LHCN-M2 (cell line): ENCODE results near the gene LGALS8. TPM values are rescaled to one million over a fixed set of nuclear protein-coding genes. Genes with fewer than 3 reads are reported as not detected.

Experiments
- DNase-seq: peaks from one replicate; pipeline ENCODE4 v3.0.0-alpha.2; 2012; ENCODE audit warnings: low read depth
- total RNA-seq: library from RNA; depleted of rRNA; stranded (reverse); fragments of >200 nt; gene quantifications from 2 replicates; pipeline ENCODE4 v1.2.3, GENCODE V29; 2014

Gene LGALS8
- total RNA-seq, 1 experiment from 2014 or later = 40.6 TPM

DNA sequence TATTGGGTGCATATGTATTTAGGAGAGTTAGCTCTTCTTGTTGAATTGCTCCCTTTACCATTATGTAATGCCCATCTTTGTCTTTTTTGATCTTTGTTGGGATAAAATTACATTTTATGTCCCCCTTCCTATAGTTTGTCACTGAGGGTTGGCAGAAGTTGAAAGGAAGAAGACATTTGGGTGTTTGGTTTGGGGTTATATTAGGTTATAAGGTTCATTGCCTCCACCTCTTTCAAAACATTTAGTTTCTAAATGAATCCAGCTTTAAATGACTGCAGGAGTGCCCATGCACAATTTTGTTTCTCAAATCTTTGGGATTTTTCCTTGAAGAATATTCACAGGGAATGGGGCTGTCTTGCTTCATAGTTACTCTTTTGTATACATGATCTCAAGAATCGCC, 14.6 kb upstream of the LGALS8 start:
- DNase-seq = no peak

DNA sequence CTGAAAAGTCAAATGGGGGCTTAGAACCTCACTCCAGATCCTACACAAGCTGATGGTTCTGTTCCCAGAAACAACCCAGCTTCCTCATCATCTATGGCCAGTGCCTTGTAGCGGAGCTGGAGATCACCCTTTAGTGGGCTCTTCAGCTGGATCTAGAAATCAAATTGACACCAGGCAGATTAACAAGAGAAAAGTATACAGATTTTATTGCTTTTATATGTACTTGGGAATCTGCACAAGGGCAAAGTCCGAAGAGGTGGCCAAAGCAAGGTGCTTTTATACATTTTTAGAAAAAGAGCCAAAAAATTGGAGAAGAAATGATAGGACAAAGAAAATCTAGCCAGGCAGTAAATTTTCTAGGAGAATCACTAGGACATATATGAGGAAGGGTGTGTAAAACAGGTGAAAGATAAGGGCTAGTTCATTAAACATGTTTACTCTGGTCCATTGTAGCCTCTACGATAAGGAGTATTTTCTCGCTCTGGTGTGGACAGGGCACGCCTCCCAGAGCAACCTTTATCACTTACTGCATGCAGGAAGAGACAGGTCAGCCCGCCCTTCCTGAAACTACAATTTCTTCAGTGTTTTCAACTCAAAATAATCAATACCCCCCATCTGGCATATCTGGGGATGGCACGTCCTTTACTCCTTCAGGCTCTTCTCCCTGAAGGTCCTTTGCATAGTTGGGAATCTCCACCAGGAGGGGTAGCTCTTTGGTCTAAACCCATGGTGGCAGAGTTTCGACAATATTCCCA, 14.0 kb upstream of the LGALS8 start:
- DNase-seq = no peak

DNA sequence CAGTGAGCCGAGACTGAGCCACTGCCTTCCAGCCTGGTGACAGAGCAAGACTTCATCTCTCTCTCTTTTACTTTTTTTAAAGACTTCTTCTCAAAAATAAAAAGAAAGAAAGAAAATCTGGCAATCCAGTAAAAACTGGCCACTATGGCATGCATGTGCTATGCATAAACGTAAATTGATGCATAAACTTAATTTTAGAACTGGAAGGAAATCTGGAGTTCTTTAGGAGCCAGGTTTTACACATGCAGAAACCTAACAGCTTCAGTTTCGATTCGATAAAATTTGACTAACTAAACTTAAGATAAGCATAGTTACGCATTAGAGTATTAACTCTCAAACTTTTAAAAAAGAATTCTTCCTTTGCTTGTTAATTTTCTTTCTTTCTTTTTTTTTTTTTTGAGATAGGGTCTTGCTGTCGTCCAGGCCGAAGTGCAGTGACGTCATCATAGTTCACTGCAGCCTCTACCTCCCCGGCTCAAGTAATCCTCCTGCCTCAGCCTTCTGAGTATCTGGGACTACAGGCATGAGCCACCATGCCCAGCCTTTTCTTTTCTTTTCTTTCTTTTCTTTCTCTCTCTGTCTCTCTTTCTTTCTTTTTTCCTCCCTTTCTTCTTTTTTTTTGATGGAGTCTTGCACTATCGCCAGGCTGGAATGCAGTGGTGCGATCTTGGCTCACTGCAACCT, 11.9 kb upstream of the LGALS8 start:
- no peak for DNase-seq

DNA sequence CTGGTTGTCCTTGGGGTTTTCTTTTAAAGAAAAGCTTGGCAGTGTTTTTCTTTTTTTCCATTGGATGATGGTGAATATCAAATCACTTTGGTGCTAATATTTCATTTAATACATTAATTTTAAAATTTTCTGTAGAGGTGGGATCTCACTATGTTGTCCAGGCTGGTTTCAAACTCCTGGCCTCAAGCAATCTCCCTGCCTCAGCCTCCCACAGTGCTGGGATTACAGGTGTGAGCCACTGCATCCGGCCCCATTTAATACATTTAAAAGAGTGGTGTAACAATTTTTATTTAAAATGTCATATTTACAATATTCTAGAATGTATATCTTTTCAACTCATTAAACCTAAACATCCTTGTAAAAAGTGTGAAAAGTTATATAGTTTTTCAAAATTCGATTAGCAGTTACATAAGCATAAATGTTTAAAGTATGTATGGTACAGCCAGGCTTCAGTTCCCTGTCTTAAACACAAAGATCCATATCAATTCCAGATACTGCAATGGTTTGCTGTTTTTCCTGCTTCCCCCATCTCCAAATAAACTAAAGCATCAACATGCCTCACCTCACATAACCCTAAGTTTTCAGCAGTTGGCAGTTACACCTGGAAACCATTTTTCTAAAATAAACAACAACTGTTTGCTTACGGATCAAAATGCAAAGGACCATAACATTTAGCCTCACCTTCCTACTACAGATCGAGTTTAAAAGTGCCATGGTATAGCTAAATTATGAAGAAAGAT, 8.9 kb upstream of the LGALS8 start:
- no peak for DNase-seq

DNA sequence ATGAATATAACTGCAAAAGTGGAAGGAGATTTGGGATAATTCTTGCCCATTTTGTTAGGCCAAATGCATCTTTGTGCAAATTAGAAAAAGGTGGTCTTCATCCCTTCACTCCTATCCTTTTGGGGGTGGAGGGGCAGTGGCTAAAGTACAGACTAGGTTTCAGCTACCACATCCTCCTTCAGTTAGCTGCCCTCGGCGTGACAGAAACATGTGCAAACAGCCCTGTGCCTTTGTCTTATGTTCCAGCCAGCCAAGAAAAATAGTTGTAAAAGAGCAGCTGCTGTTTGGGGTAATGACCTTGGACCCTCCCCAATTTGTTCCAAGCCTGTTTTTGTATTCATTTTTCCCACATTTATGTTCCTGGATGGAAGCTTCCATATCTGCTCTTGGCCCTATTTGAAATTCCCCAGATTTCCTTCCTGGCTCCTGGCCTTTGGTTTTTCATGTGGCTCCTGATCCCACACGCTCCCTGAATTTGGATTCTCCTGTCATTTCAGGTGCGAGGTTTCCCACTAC, 8.3 kb upstream of the LGALS8 start:
- peak; percentile 43 for DNase-seq

DNA sequence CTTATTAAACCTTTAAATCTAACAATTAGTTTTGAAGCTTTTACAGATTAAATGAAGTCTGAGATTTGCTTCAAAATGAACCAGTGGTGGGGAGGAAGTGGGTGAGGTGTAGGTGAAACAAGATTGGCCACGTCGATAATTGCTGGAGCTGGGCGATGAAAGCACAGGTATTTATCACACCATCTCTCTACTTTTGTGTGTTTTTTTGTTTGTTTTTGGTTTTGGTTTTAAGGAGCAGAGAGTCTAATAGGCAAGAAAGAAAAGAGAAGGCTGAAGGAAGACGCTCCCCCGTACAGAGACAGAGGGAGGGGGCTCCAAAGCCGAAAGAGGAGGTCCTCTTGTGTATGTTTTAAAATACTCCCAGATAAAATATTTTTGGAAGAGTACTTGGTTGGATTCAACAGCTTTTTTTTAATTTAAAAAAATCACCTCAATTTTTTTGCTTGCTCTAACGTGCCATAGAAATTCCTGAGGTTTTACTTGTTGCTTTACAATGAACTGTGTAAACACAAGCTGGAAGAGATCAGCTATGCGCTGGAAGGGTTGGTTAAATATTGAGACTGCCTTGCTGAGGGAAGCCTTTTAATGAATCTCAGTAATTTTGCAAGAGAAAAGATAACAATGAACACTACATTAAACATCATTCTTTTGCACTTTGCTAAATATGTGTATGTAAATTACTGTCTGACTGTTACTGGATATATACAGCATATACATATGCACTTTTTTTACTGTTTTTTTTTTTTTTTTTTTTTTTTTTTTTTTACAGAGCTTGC, 6.7 kb upstream of the LGALS8 start:
- peak; percentile 23 for DNase-seq

DNA sequence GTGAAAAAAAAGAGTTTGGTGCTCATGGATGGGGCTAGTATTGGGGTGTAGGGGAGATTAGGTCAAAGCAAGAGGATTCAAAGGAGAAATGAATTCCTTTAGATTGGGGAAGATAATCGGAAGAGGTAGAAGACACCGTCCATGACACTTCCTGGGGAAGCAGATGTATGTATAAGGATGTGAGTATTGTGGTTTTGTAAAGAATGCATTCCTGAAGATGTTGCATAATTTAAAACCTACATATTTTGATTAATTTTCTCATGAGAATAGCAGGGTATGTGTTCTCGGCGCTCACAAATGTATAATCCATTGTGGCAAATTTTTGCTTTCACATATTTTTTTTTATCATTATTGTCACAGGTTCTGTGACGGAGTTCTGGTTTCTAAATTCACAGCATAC, 5.5 kb upstream of the LGALS8 start:
- DNase-seq = no peak

DNA sequence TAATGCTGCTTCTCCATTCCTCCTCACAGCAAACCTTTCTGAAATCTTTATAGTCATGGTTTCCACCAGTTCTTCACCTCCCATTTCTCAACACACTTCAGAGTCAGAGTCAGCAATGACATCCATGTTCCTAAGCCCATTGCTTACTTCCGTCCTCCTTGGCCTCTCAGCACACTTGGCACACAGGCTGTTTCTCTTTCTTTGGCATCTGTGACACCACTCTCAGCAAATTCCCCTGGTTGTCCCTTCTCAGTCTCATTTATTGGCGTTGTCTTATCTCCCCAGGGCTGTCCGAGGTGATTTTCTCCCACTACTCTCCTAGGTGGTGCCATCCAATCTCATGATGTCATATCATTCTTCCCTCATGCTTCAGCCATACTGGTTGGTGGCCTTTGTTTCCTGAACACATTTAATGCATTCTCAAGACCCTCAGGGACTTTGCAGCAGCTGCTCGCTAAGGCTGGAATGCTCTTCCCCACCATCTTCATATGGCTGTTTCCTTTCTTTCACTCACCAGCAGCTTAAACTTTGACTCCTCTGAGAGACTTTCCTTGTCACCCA, 3.3 kb upstream of the LGALS8 start:
- DNase-seq = no peak

DNA sequence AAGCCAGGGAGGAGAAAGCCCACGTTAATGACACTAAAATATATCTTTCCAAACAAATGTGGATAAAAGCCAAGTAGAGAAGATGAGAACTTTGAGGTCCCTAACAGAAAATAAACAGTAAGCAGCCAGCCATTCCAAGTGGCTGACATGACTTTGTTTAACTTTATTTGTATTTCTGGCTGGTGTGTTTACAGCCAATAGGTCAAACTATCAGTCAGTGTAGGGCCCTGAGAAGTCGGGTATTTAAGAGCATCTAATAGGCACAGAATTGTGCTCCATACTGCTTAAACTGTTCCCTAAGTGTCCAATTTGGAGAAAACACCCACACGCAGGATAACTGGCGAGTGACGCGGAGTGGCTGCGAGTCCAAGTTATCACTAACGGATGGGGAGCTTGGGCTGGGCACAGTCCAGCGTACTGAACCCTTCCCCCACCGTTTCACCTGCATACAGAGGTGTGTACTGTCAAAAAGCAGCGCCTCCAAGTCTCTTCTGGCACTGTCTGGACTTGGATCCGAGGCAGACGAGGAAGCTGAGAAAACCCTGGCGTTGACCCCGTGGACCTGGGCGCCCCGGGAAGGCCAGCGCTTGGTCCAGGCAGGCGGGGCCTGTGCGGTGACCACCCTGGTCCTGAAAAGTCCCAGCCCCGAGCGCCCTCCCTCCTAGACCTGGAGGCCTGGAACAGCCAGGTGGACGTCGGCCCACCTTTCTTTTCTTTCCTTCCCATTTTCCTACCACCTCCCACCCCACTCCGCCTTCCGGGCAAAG, 662 bp upstream of the LGALS8 start:
- DNase-seq = no peak

DNA sequence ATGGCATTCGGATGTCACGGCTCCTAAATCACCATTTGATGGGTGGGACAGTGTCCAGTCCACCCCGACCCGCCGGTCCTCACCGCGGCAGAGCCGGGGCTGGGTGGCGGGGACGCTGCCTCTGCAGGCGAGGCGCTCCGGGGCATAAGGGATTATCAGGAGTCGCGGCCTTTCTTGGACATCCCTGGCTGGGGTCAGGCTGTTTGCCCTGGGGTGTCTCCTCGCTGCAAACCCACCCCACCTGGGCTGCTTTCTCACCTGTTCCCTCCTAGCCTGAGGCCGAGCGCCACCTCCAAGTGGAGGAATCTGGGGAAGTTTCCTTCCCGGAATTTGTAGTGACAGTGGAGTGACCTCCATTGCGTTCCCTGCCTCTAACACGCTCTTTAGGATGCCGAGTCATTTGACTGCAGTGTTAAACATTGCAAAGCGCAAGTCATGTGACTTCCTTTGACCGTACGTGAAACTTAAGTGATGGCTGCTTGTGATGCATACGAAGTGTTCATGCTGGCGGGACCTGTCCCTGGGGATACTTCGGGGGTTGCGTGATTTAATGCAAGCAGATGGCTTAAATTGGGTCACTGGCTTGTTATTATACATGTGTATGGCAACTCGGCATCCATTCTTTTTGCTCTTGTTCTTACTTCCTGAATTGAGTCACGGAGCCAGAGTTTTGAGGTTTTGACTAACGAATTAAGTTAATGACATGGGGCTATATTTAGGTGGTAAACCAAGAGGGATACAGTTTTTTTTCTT, 536 bp downstream of the LGALS8 start:
- DNase-seq = peak; percentile 85

DNA sequence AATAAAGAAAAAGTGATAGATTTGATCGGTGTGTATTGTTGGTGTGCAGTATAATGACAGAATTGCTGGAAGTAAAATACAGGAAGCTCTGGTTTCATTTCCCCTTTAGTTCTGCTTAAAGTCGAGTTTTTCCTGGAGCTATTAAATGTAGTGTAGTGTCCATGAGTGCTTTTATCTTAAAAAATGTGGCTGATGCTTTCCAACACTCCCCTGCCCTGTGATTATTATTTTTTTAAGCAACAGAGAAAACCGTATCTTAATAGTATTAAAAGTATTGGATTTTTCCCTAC, 1.1 kb downstream of the LGALS8 start:
- DNase-seq = no peak

DNA sequence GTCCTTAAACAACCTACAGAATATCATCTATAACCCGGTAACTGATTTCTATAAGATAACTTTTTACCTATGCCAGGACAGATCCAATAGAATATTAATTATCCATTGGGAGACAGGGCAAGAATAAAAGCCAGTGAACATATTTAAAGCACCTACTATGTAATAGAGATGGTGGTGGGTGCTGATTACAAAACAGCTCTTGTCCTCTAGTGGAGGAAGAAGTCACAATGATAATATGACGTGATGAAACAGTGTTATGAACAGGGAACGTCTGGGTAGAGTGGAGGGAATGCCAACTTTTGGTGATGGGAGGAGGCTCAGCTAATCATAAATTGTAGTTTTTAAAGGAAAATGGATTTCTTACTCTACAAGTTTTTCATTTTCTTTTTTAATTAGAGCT, 2.3 kb downstream of the LGALS8 start:
- no peak for DNase-seq

DNA sequence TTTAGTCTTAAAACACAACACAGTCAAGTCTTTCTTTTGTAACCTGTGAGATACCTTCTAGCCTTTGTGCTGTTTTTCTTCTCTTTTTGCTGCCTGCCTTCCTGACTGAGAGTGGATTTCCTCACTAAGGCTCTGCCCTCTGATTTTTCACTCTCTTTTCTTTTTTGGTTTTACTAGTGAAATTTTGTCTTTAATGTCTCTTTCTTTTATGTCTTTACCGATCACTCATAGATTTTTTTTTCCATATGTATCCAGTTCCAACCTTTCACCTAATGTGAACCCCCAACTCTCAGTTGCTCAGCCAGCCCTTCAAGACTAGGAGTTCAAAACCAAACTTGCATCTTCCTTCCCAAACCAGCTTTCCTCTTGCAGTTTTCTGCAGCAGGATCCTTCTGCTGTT, 6.5 kb downstream of the LGALS8 start:
- DNase-seq = no peak

DNA sequence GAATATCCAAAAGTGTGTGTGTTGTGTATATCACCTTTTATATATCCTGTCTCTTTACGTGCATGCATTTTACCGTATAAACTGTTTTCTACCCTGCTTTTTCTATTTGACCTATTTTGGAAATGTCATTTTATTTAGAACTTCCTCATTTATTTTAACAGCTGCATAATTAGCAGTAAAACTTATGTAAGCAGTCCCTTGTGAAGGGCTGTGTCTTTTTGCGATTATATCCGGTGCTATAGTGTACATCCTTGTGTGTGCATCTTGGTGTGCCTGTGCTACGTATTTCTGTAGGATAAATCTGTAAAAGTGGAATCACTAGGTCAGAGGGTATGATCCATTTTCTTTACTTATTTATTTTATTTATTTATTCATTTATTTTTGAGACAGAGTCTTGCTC, 7.2 kb downstream of the LGALS8 start:
- no peak for DNase-seq

DNA sequence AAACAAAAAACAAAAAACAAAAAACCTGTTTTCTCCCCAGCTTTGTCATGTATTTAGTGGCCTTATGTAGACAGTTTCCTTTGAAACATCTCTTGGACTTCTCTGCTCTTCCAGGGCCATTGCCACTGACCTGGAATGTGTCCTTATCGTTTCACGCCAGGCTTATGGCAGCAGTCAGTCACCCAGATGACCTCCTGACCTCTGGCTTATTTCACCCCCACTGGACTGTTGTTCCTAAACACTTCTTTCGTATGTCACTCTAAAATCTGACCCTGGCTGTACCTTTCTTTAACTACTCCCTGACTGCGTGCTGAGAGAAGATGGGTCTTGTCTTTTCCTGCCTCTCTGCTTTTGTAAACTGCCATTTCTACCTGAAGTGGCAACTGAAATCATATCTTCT, 9.1 kb downstream of the LGALS8 start:
- DNase-seq = no peak

DNA sequence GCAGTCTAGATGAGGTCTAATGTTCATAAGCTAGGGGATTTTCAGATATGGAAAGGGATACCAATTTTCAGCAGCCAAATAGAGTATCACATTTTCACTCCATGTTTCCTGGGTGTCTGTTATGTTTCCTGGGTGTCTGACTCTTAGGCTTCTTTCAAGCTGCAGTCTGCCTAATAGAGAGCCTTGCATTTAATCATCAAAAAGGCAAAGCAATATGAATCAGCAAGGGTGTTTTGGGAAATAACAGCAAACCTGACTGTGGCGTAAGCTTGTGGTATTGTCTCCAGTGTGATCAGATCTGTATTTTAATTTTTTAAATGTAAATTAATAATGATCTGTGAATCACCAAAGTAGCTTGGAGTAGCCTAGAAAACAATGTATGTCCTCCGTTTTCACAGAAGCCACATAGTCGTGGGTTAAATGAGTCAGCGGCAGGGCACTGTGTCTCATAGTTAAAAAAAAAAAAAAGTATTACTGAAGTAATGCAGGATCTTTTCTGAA, 10.4 kb downstream of the LGALS8 start:
- peak; percentile 62 for DNase-seq

DNA sequence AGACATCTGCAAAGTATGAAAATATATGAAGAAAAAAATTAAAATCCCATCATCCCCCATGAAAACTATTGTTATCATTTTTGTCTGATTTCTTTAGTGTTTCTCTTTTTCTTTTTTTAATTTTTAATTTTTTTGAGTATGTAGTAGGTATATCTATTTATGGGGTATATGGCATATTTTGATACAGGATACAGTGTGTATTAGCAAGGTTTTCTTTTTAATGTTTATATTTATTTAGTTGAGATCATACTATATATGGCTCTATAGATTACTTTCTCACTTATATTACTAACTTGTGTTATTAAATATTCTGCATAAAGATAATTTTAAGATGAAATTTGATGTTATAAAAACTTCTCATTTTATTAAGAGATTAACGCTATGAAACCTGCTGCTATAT, 11.4 kb downstream of the LGALS8 start:
- no peak for DNase-seq

DNA sequence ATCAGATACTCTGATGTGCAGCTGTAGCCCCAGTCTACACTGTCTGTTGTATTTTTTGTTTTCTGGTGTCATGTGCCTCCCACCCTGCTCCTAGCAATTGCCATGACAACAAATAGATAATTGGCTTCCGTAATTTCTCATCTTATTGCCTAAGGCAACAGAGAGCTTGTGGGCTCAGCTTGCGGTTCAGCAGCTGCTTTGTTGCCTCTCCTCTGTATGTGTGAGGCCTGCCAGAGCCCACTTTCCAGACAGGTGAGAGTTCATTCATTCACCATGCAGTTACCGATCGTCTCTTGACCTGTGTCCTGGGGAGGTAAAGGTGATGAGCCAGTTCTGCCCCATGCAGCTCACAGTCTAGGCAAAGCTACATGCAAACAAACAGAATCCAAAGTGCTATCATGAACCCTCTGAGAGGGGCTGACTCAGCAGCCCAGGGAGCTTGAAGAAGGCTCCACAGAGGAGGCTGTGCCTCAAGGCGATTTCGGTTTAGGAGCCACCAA, 11.9 kb downstream of the LGALS8 start:
- no peak for DNase-seq

DNA sequence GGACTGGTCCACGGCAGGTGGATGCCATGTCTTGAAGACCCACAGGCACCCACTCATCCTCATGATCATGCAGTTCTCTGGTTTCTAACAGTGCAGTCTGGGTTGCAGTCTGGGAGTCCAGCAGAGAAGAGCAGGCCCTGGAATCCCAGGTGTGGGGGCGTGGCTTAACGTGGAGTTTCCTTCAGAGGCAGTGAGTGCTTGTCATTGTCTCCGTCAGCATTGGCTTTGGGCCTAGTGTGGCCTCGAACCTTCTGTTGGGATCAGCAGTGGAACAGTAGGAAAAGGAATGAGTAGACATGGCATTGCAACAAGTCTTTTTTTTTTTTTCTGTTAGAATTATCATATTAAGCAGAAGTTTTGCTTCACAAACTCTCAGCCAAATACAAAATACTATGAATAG, 12.8 kb downstream of the LGALS8 start:
- no peak for DNase-seq
